HepG2 (cell line): Measurements from ENCODE around the gene SPDYE5. TPM values are rescaled to one million over a fixed set of nuclear protein-coding genes. Genes with fewer than 3 reads are reported as not detected.

Experiments
- CAMTA2 ChIP-seq: sonication (generic); formaldehyde crosslinking; IDR thresholded peaks from 2 replicates; pipeline ENCODE4 v1.4.0; 2020; ENCODE audit warnings: mild to moderate bottlenecking, missing genetic modification reagents, borderline replicate concordance
- CCDC6 ChIP-seq: sonication (generic); formaldehyde crosslinking; IDR thresholded peaks from 2 replicates; pipeline ENCODE4 v1.8.1; 2022; ENCODE audit warnings: mild to moderate bottlenecking, missing genetic modification reagents, moderate library complexity
- HNRNPLL ChIP-seq: fragments of 200-400 bp; formaldehyde crosslinking; IDR thresholded peaks from 2 replicates; pipeline ENCODE4 v1.6.1; 2017; ENCODE audit warnings: mild to moderate bottlenecking, low read depth, low read length; ENCODE audit not compliant: poor library complexity, severe bottlenecking
- HOXA3 ChIP-seq: sonication (generic); formaldehyde crosslinking; IDR thresholded peaks from 2 replicates; pipeline ENCODE4 v1.5.0; 2020; ENCODE audit warnings: missing genetic modification reagents
- KAT8 ChIP-seq: IDR thresholded peaks from 2 replicates; pipeline ENCODE4 v1.6.1; 2016; ENCODE audit warnings: missing genetic modification reagents, missing compliant biosample characterization
- KDM3A ChIP-seq: IDR thresholded peaks from 2 replicates; pipeline ENCODE4 v1.6.1; 2018; ENCODE audit warnings: low read depth, missing compliant biosample characterization
- RXRB ChIP-seq: IDR thresholded peaks from 2 replicates; pipeline ENCODE4 v1.6.1; 2016; ENCODE audit warnings: borderline replicate concordance, missing genetic modification reagents, missing compliant biosample characterization
- SAP130 ChIP-seq: IDR thresholded peaks from 2 replicates; pipeline ENCODE4 v1.6.1; 2016; ENCODE audit warnings: low read depth
- TAF1 ChIP-seq: sonication (generic); formaldehyde crosslinking; IDR thresholded peaks from 2 replicates; pipeline ENCODE4 v1.4.0; 2020; ENCODE audit warnings: missing genetic modification reagents
- TEAD3 ChIP-seq: optimal IDR thresholded peaks from 2 replicates; pipeline ENCODE3; 2016; ENCODE audit warnings: borderline replicate concordance
- THAP11 ChIP-seq: IDR thresholded peaks from 2 replicates; pipeline ENCODE4 v1.6.1; 2016; ENCODE audit warnings: missing biosample characterization, missing genetic modification reagents
- ZBTB38 ChIP-seq: sonication (generic); formaldehyde crosslinking; IDR thresholded peaks from 2 replicates; pipeline ENCODE4 v1.5.1; 2020; ENCODE audit warnings: mild to moderate bottlenecking, missing genetic modification reagents
- ZNF605 ChIP-seq: sonication (generic); formaldehyde crosslinking; IDR thresholded peaks from 2 replicates; pipeline ENCODE4 v1.8.0; 2022; ENCODE audit warnings: mild to moderate bottlenecking, missing genetic modification reagents
- ZNF788 ChIP-seq: sonication (generic); formaldehyde crosslinking; IDR thresholded peaks from 2 replicates; pipeline ENCODE4 v1.5.0; 2020; ENCODE audit warnings: mild to moderate bottlenecking, missing genetic modification reagents, borderline replicate concordance
- polyA plus RNA-seq, 8 experiments: library from polyadenylated mRNA; depleted of rRNA in 3 of 8; stranded (reverse) in 7 of 8; unstranded in 1 of 8; fragments of >200 nt; fragmentation: Illumina TruSeq in 4 of 8; extraction: Trizol in 4 of 8; gene quantifications; 2 replicates each; pipeline versions ENCODE4 v1.2.1 to v1.2.3, GENCODE V29; 2011 to 2016; ENCODE audit warnings: low read depth in 4 of 8, missing spikeins in 1 of 8, mixed read lengths in 1 of 8; ENCODE audit not compliant: insufficient read depth in 1 of 8
- total RNA-seq, 5 experiments: library from RNA; depleted of rRNA; stranded (reverse); fragments of >200 nt; fragmentation: Illumina TruSeq; extraction: Trizol; gene quantifications; 2 replicates each; pipeline ENCODE4 v1.2.3, GENCODE V29; 2016; ENCODE audit warnings: low read depth in 1 of 5
- TF ChIP-seq, protein P1 (sequence below): sonication (generic); formaldehyde crosslinking; IDR thresholded peaks from 2 replicates; pipeline ENCODE4 v1.4.0; 2020; ENCODE audit warnings: missing genetic modification reagents
- TF ChIP-seq, protein P2 (sequence below): sonication (generic); formaldehyde crosslinking; IDR thresholded peaks from 2 replicates; pipeline ENCODE4 v1.4.0; 2020; ENCODE audit warnings: missing genetic modification reagents
- TF ChIP-seq, protein P3 (sequence below): sonication (generic); formaldehyde crosslinking; IDR thresholded peaks from 2 replicates; pipeline ENCODE4 v1.4.0; 2020; ENCODE audit warnings: missing genetic modification reagents
- TF ChIP-seq, protein P4 (sequence below): conservative IDR thresholded peaks from 2 replicates; pipeline ENCODE4 v1.6.1; 2018; ENCODE audit warnings: missing genetic modification reagents

SPDYE5 gene
- total and polyA plus RNA-seq, 2 of the 13 experiments (the other 11 are each of a cell fraction or from before 2014, with no cell fraction given) = not detected

DNA sequence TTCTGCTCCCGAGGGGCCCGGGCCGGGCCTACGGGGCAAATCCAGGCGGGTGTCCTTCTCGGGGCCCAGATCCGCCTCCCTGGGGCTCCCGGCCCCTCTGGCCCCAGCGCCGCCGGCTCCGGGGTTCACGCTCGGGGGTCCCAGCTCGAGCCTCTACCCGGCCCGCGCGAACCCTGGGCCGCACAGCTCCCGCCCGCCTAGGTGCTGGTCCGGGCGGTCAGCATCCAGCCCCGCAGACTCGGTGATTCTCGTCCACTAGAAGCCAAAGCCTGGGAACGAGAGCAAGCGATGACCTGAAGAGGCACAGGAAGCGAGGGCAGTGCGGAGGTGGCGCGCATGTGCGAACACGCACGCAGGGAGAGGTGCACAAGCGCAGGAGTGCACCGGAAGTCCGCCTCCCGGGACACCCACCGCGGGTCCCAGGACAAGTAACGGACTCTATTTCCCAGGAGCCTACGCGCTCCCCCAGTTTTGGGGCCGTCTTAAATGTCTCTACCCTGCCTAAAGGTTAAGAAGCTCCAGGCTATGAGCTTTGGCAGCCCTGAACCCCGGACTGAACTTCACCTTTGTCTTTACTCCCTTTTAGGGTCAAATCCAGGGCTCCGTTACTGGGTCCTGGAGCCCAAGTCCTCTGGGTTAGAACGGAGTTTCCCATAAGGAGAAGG is 6.0 kb upstream of the SPDYE5 start, which contains the start of gene POM121C (continued):
- TF ChIP-seq, protein P1, sequence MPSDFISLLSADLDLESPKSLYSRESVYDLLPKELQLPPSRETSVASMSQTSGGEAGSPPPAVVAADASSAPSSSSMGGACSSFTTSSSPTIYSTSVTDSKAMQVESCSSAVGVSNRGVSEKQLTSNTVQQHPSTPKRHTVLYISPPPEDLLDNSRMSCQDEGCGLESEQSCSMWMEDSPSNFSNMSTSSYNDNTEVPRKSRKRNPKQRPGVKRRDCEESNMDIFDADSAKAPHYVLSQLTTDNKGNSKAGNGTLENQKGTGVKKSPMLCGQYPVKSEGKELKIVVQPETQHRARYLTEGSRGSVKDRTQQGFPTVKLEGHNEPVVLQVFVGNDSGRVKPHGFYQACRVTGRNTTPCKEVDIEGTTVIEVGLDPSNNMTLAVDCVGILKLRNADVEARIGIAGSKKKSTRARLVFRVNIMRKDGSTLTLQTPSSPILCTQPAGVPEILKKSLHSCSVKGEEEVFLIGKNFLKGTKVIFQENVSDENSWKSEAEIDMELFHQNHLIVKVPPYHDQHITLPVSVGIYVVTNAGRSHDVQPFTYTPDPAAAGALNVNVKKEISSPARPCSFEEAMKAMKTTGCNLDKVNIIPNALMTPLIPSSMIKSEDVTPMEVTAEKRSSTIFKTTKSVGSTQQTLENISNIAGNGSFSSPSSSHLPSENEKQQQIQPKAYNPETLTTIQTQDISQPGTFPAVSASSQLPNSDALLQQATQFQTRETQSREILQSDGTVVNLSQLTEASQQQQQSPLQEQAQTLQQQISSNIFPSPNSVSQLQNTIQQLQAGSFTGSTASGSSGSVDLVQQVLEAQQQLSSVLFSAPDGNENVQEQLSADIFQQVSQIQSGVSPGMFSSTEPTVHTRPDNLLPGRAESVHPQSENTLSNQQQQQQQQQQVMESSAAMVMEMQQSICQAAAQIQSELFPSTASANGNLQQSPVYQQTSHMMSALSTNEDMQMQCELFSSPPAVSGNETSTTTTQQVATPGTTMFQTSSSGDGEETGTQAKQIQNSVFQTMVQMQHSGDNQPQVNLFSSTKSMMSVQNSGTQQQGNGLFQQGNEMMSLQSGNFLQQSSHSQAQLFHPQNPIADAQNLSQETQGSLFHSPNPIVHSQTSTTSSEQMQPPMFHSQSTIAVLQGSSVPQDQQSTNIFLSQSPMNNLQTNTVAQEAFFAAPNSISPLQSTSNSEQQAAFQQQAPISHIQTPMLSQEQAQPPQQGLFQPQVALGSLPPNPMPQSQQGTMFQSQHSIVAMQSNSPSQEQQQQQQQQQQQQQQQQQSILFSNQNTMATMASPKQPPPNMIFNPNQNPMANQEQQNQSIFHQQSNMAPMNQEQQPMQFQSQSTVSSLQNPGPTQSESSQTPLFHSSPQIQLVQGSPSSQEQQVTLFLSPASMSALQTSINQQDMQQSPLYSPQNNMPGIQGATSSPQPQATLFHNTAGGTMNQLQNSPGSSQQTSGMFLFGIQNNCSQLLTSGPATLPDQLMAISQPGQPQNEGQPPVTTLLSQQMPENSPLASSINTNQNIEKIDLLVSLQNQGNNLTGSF (CRISPR knock-in tag) = peak; percentile 40; the same call in 1 of the 2 replicates
- TF ChIP-seq CCDC6 (CRISPR knock-in tag) (peak; percentile 81; the same call in 1 of the 2 replicates), HOXA3 (CRISPR knock-in tag) (peak; percentile 32; the same call in 1 of the 2 replicates), ZBTB38 (CRISPR knock-in tag) (peak; percentile 72), KAT8 (peak; percentile 75), ZNF605 (CRISPR knock-in tag) (peak; percentile 63; the same call in 1 of the 2 replicates), THAP11 (CRISPR knock-in tag) (peak; percentile 96), SAP130 (CRISPR knock-in tag) (peak; percentile 80), TAF1 (CRISPR knock-in tag) (peak; percentile 76), TEAD3 (CRISPR knock-in tag) (peak; percentile 24), CAMTA2 (CRISPR knock-in tag) (0 out of 2 replicates have a peak, but pooled peaks have one; percentile 31), KDM3A (peak; percentile 80; the same call in 1 of the 2 replicates), RXRB (CRISPR knock-in tag) (peak; percentile 70), ZNF788 (peak; percentile 44; the same call in 1 of the 2 replicates), HNRNPLL (peak; percentile 96)
- TF ChIP-seq, protein P2, sequence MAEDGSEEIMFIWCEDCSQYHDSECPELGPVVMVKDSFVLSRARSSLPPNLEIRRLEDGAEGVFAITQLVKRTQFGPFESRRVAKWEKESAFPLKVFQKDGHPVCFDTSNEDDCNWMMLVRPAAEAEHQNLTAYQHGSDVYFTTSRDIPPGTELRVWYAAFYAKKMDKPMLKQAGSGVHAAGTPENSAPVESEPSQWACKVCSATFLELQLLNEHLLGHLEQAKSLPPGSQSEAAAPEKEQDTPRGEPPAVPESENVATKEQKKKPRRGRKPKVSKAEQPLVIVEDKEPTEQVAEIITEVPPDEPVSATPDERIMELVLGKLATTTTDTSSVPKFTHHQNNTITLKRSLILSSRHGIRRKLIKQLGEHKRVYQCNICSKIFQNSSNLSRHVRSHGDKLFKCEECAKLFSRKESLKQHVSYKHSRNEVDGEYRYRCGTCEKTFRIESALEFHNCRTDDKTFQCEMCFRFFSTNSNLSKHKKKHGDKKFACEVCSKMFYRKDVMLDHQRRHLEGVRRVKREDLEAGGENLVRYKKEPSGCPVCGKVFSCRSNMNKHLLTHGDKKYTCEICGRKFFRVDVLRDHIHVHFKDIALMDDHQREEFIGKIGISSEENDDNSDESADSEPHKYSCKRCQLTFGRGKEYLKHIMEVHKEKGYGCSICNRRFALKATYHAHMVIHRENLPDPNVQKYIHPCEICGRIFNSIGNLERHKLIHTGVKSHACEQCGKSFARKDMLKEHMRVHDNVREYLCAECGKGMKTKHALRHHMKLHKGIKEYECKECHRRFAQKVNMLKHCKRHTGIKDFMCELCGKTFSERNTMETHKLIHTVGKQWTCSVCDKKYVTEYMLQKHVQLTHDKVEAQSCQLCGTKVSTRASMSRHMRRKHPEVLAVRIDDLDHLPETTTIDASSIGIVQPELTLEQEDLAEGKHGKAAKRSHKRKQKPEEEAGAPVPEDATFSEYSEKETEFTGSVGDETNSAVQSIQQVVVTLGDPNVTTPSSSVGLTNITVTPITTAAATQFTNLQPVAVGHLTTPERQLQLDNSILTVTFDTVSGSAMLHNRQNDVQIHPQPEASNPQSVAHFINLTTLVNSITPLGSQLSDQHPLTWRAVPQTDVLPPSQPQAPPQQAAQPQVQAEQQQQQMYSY (CRISPR knock-in tag) = peak; percentile 72; the same call in 1 of the 2 replicates
- TF ChIP-seq, protein P3, sequence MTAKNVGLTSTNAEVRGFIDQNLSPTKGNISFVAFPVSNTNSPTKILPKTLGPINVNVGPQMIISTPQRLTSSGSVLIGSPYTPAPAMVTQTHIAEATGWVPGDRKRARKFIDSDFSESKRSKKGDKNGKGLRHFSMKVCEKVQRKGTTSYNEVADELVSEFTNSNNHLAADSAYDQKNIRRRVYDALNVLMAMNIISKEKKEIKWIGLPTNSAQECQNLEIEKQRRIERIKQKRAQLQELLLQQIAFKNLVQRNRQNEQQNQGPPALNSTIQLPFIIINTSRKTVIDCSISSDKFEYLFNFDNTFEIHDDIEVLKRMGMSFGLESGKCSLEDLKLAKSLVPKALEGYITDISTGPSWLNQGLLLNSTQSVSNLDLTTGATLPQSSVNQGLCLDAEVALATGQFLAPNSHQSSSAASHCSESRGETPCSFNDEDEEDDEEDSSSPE = peak; percentile 36; the same call in 1 of the 2 replicates
- TF ChIP-seq, protein P4, sequence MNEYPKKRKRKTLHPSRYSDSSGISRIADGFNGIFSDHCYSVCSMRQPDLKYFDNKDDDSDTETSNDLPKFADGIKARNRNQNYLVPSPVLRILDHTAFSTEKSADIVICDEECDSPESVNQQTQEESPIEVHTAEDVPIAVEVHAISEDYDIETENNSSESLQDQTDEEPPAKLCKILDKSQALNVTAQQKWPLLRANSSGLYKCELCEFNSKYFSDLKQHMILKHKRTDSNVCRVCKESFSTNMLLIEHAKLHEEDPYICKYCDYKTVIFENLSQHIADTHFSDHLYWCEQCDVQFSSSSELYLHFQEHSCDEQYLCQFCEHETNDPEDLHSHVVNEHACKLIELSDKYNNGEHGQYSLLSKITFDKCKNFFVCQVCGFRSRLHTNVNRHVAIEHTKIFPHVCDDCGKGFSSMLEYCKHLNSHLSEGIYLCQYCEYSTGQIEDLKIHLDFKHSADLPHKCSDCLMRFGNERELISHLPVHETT (CRISPR knock-in tag) = 0 out of 2 replicates have a peak, but pooled peaks have one; percentile 42
